Esophagus mucosa (tissue), 1 donor: ENCODE data around the gene PHLDB3. TPM values are rescaled to one million over a fixed set of nuclear protein-coding genes. Genes with fewer than 3 reads are reported as not detected.
"Not testable (repeated sequence)": the region's sequence is repeated elsewhere in the genome, so short reads cannot be mapped to it uniquely, and the experiment has no call there.

Experiments
- ATAC-seq: fragments of 200-7000 bp; cut with Tn5 transposase; one replicate; pipeline ENCODE4 v1.9.1; 2020
- total RNA-seq: library from RNA; stranded (reverse); gene quantifications from one replicate; pipeline ENCODE4 v1.2.4, GENCODE V29; 2023
- donor health status: DM: yes; HTN: yes; CAD: no.

PHLDB3 gene
- total RNA-seq, 1 donor from 2014 or later, result 52.2 TPM

- no peak for ATAC-seq
Observed at GRCh38 chr19:43439709-43440063, 64.9 kb downstream of the PHLDB3 start.

DNA sequence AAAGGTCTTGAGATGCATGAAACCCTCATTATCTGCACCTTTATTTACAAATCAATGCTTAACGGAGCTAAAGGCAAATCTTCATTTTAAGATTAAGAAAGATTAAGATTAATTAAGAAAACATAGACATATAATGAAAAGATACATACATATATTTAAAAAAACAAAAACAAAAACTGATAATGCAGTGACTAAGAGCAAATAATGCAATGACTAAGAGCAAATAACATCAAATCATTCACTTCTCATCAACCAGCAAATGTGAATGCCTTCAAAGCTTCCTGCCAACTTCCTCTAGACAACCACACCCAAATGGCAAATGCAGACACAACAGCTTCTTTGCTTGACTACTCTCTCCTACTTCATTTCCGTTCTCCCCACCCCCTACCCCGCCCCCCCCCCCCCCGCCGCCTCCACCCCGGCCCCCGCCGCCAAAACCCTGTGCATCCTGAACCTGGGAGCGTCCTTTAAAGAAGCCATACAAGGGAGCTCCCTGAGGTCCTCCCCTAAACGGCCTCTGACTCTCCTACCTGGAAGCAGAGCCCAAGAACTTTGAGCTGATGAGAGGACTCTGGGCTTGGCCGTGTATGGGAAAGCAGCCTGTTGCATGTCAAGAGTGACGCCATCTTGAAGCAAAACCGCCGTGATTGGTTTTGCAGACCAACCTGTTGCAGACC lies 65.4 kb downstream of the PHLDB3 start:
- ATAC-seq, result peak; percentile 77

DNA sequence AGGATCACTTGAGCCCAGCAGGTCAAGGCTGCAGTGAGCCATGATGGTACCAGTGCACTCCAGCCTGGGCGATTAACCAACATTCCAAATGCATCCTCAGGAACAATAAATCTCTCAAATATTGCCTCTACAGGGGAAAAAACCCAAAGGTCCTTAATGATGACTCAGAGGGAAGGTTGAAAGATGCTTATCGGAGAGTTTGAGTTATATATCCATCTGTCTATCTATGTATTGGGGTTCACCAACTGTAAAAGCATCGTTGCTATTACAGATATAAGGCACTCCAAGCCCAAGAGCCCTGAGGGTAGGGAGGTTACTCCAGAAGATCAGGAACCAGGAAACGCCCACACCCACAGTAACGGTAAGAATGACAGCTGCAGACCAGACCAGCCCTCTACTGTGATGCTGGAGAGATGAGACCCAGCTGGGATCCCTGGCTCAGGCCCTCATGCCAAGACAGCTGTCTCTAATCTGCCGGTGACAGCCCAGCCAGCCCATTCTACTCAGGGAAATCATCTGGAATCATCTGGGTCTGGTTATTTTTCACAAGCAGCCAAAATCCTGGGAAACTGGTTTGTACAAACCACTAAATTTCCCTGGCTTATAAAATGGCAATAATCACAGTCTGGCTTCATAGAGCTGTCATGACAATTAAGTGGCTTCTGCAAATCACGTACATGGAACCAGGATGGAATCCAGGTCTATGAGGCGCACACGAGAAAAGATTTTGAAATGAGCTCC lies 66.1 kb downstream of the PHLDB3 start:
- peak; percentile 68 for ATAC-seq

GRCh38 chr19:43437712-43438111 lies 66.8 kb downstream of the PHLDB3 start:
- no peak for ATAC-seq

DNA sequence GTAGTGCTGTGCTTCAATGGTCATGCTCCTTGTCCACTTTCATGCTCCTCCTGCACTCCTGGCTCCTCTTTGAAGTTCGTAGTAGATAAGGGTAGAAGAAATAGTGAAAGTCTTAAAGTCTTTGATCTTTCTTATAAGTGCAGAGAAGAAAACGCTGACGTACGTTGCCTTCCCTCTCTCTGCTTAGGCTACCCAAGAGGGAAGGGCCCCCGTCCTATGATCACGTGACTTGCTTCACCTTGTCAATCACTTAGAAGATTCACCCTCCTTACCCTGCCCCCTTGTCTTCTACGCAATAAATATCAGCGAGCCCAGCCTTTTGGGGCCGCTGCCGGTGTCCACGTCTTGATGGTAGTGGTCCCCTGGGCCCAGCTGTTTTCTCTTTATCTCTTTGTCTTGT lies 67.3 kb downstream of the PHLDB3 start:
- ATAC-seq, result not testable (repeated sequence)

DNA sequence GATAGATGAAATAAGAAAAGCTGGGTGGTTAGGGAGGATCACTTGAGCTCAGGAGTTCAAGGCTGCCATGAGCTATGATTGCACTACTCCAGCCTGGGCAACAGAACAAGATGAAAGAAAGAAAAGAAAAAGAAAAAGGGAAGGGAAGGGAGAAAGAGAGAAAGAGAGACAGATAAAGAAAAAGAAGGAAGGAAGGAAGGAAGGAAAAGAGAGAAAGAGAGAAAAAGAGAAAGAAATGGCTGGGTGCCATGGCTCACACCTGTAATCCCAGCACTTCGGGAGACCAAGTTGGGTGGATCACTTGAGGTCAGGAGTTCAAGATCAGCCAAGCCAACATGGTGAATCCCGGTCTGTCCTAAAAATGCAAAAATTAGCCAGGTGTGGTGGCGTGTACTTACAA lies 68.8 kb downstream of the PHLDB3 start:
- no peak for ATAC-seq

GRCh38 chr19:43433689-43434088 lies 70.9 kb downstream of the PHLDB3 start:
- no peak for ATAC-seq

GRCh38 chr19:43433358-43433673 lies 71.2 kb downstream of the PHLDB3 start:
- ATAC-seq, result no peak

- ATAC-seq, result peak; percentile 22
Observed at GRCh38 chr19:43430976-43431375, 73.6 kb downstream of the PHLDB3 start.

DNA sequence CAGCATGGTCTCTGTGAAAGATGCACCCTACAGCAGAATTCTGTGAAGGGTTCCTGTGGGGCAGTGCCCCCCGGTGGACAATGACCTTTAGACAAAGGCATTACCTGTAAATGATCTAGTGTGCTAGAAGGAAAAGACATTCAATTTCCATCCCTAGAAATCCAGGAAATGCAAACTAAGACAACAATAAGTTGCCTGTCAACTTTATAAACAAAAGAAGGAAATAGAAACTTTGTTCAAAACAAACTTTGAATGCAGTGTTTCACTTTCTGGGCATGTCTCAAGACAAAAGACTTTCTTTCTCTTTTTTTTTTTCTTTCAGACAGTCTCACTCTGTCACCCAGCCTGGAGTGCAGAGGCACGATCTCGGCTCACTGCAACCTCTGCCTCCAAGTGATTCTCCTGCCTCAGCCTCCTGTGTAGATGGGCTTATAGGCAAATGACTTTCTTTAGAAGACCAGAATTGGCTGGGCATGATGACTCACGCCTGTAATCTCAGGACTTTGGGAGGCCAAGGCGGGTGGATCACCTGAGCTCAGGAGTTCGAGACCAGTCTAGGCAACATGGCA lies 74.3 kb downstream of the PHLDB3 start:
- peak; percentile 19 for ATAC-seq

GRCh38 chr19:43429395-43429794 lies 75.2 kb downstream of the PHLDB3 start:
- ATAC-seq, result no peak

- peak; percentile 88 for ATAC-seq
Observed at GRCh38 chr19:43425567-43426392, 78.8 kb downstream of the PHLDB3 start.

Other genes starting within 250 kb of the PHLDB3 start
- gene PSG9, start 235.2 kb downstream of the PHLDB3 start, total RNA-seq, result not detected
- 2.4 TPM for gene CD177, start 151.1 kb downstream of the PHLDB3 start, total RNA-seq
- gene TEX101, start 89.9 kb downstream of the PHLDB3 start, total RNA-seq, result 3.3 TPM
- gene LYPD3, start 39.1 kb downstream of the PHLDB3 start, total RNA-seq, result 739 TPM
- 81.9 TPM for gene ETHE1, start 22.5 kb upstream of the PHLDB3 start, total RNA-seq
- 0.72 TPM for gene ZNF575, start 28.4 kb upstream of the PHLDB3 start, total RNA-seq
- 15.6 TPM for gene XRCC1, start 70.8 kb upstream of the PHLDB3 start, total RNA-seq
- 9.1 TPM for gene PINLYP, start 71.1 kb upstream of the PHLDB3 start, total RNA-seq
- 10.5 TPM for gene IRGQ, start 91.4 kb upstream of the PHLDB3 start, total RNA-seq
- 12.4 TPM for gene ZNF576, start 91.8 kb upstream of the PHLDB3 start, total RNA-seq
- gene SRRM5, start 107.3 kb upstream of the PHLDB3 start, total RNA-seq, result 0.12 TPM
- gene ZNF428, start 114.9 kb upstream of the PHLDB3 start, total RNA-seq, result 14.9 TPM
- gene CADM4, start 135.1 kb upstream of the PHLDB3 start, total RNA-seq, result 13.0 TPM
- 5.8 TPM for gene PLAUR, start 165.4 kb upstream of the PHLDB3 start, total RNA-seq
- not detected for gene IRGC, start 211.3 kb upstream of the PHLDB3 start, total RNA-seq